GM19193 (cell line): ENCODE data around the gene RAB8A.

ENCODE experiments used
- POLR2A ChIP-seq: IDR thresholded peaks from 4 replicates; pipeline ENCODE4 v1.6.1; 2011; ENCODE audit not compliant: insufficient read depth, insufficient read length; ENCODE audit errors: extremely low read depth

The RAB8A gene

GRCh38 chr19:16143399-16144215 is 31.9 kb downstream of the RAB8A start, which contains the start of gene HSH2D:
TSS of gene HSH2D (plus strand) at chr19:16143685. CDS start at chr19:16148751, 5,066 bp downstream.
- peak; percentile 95 for TF ChIP-seq POLR2A

- no peak for TF ChIP-seq POLR2A
These were observed 32.5 kb downstream of the RAB8A start for GRCh38 chr19:16144216-16144581.

GRCh38 chr19:16146112-16146511 is 34.4 kb downstream of the RAB8A start:
- no peak for TF ChIP-seq POLR2A

- TF ChIP-seq POLR2A: no peak
These were observed 36.9 kb downstream of the RAB8A start for GRCh38 chr19:16148443-16149229.

- no peak for TF ChIP-seq POLR2A
These were observed 42.1 kb downstream of the RAB8A start for GRCh38 chr19:16153582-16154336.

- TF ChIP-seq POLR2A: no peak
These were observed 42.9 kb downstream of the RAB8A start for GRCh38 chr19:16154557-16154956.

- TF ChIP-seq POLR2A: no peak
These were observed 43.4 kb downstream of the RAB8A start for GRCh38 chr19:16155128-16155527.

- TF ChIP-seq POLR2A: no peak
These were observed 45.2 kb downstream of the RAB8A start for GRCh38 chr19:16156904-16157303.

- TF ChIP-seq POLR2A: no peak
These were observed 45.9 kb downstream of the RAB8A start for GRCh38 chr19:16157601-16158000.

- no peak for TF ChIP-seq POLR2A
These were observed 48.0 kb downstream of the RAB8A start for GRCh38 chr19:16159655-16160054.

- no peak for TF ChIP-seq POLR2A
These were observed 48.8 kb downstream of the RAB8A start for GRCh38 chr19:16160445-16160942.

GRCh38 chr19:16160943-16161560 is 49.4 kb downstream of the RAB8A start:
- no peak for TF ChIP-seq POLR2A

GRCh38 chr19:16161840-16162239 is 50.2 kb downstream of the RAB8A start:
- no peak for TF ChIP-seq POLR2A

GRCh38 chr19:16164222-16164890 is 52.7 kb downstream of the RAB8A start:
- TF ChIP-seq POLR2A: no peak
